ENCODE data around the gene FAM163A.

FAM163A gene

GRCh38 chr1:179813626-179814545 is 70.8 kb downstream of the FAM163A start:
- TF ChIP-seq REST (IDR thresholded peaks at IDR 0.05; ENCODE audit: insufficient read depth in 1 of 2, low read depth in 2 of 2, low read length in 2 of 2) (no peak), TAF1 (IDR thresholded peaks at IDR 0.05; ENCODE audit: borderline replicate concordance, insufficient read depth, low read length) (no peak), FOXP2 (optimal IDR thresholded peaks at IDR 0.05; ENCODE audit: borderline replicate concordance, extremely low read depth, extremely low read length, insufficient read depth) (no peak), POLR2AphosphoS5 (IDR thresholded peaks at IDR 0.05; ENCODE audit: low read depth, low read length) (no peak), SIN3A (IDR thresholded peaks at IDR 0.05; ENCODE audit: borderline replicate concordance, insufficient read depth, low read length) (no peak)

GRCh38 chr1:179814546-179814838 is 71.4 kb downstream of the FAM163A start:
- TF ChIP-seq REST (IDR thresholded peaks at IDR 0.05; ENCODE audit: insufficient read depth in 1 of 2, low read depth in 2 of 2, low read length in 2 of 2), result no peak
- TF ChIP-seq POLR2AphosphoS5 (IDR thresholded peaks at IDR 0.05; ENCODE audit: low read depth, low read length), result no peak
- no peak for TF ChIP-seq TAF1 (IDR thresholded peaks at IDR 0.05; ENCODE audit: borderline replicate concordance, insufficient read depth, low read length)
- no peak for TF ChIP-seq SIN3A (IDR thresholded peaks at IDR 0.05; ENCODE audit: borderline replicate concordance, insufficient read depth, low read length)
- no peak for TF ChIP-seq FOXP2 (optimal IDR thresholded peaks at IDR 0.05; ENCODE audit: borderline replicate concordance, extremely low read depth, extremely low read length, insufficient read depth)

GRCh38 chr1:179815641-179816040 is 72.5 kb downstream of the FAM163A start:
- TF ChIP-seq SIN3A (IDR thresholded peaks at IDR 0.05; ENCODE audit: borderline replicate concordance, insufficient read depth, low read length), result no peak
- TF ChIP-seq TAF1 (IDR thresholded peaks at IDR 0.05; ENCODE audit: borderline replicate concordance, insufficient read depth, low read length), result no peak
- no peak for TF ChIP-seq FOXP2 (optimal IDR thresholded peaks at IDR 0.05; ENCODE audit: borderline replicate concordance, extremely low read depth, extremely low read length, insufficient read depth)
- TF ChIP-seq POLR2AphosphoS5 (IDR thresholded peaks at IDR 0.05; ENCODE audit: low read depth, low read length), result no peak
- TF ChIP-seq REST (IDR thresholded peaks at IDR 0.05; ENCODE audit: insufficient read depth in 1 of 2, low read depth in 2 of 2, low read length in 2 of 2), result no peak

GRCh38 chr1:179816196-179816960 is 73.3 kb downstream of the FAM163A start:
- TF ChIP-seq TAF1 (IDR thresholded peaks at IDR 0.05; ENCODE audit: borderline replicate concordance, insufficient read depth, low read length) (no peak), SIN3A (IDR thresholded peaks at IDR 0.05; ENCODE audit: borderline replicate concordance, insufficient read depth, low read length) (no peak), REST (IDR thresholded peaks at IDR 0.05; ENCODE audit: insufficient read depth in 1 of 2, low read depth in 2 of 2, low read length in 2 of 2) (no peak), POLR2AphosphoS5 (IDR thresholded peaks at IDR 0.05; ENCODE audit: low read depth, low read length) (no peak), FOXP2 (optimal IDR thresholded peaks at IDR 0.05; ENCODE audit: borderline replicate concordance, extremely low read depth, extremely low read length, insufficient read depth) (no peak)
